Natural killer cell (primary cell): ENCODE data around the gene EDC4. TPM values are rescaled to one million over a fixed set of nuclear protein-coding genes. Genes with fewer than 3 reads are reported as not detected.

Experiments
- ATAC-seq, 3 donors: fragments of 150-1000 bp in 2 of 3; fragments of 200-7000 bp in 1 of 3; cut with Tn5 transposase; 1 replicate in 1 of 3; 2 replicates in 2 of 3; pipeline ENCODE4 v1.10.0; 2021; ENCODE audit warnings: mild to moderate bottlenecking in 2 of 3, moderate library complexity in 2 of 3
- DNase-seq, 2 donors: peaks; one replicate each; pipeline versions ENCODE4 v3.0.0 to v3.0.0-alpha.2; 2013 to 2021; ENCODE audit warnings: mixed read lengths in 1 of 2
- H3K27ac ChIP-seq: one replicate; pipeline ENCODE4 v1.5.1; 2013; ENCODE audit warnings: mild to moderate bottlenecking, low read length
- H3K27me3 ChIP-seq: one replicate; pipeline ENCODE4 v1.6.1; 2013; ENCODE audit warnings: low read length; ENCODE audit not compliant: control insufficient read depth, insufficient read depth
- H3K36me3 ChIP-seq: one replicate; pipeline ENCODE4 v1.6.1; 2013; ENCODE audit warnings: low read length; ENCODE audit not compliant: control insufficient read depth, insufficient read depth
- H3K4me1 ChIP-seq: one replicate; pipeline ENCODE4 v1.6.1; 2013; ENCODE audit warnings: low read length; ENCODE audit not compliant: control insufficient read depth, insufficient read depth
- H3K4me3 ChIP-seq: one replicate; pipeline ENCODE4 v1.5.1; 2013; ENCODE audit warnings: low read length
- H3K9me3 ChIP-seq: one replicate; pipeline ENCODE4 v1.6.1; 2013; ENCODE audit warnings: low read length; ENCODE audit not compliant: control insufficient read depth, insufficient read depth
- H3K27ac Mint-ChIP-seq, 2 donors: one replicate each; pipeline ENCODE4 v1.8.0; 2022; ENCODE audit warnings: mild to moderate bottlenecking in 2 of 2, mixed read lengths in 2 of 2, moderate library complexity in 1 of 2
- H3K27me3 Mint-ChIP-seq, 2 donors: one replicate each; pipeline ENCODE4 v1.8.0; 2022; ENCODE audit warnings: low read depth in 2 of 2, mixed read lengths in 2 of 2
- H3K36me3 Mint-ChIP-seq: one replicate; pipeline ENCODE4 v1.8.0; 2022; ENCODE audit warnings: mixed read lengths
- H3K4me1 Mint-ChIP-seq, 2 donors: one replicate each; pipeline ENCODE4 v1.8.0; 2022; ENCODE audit warnings: mixed read lengths in 2 of 2
- H3K4me3 Mint-ChIP-seq: one replicate; pipeline ENCODE4 v1.8.0; 2022; ENCODE audit warnings: mild to moderate bottlenecking, moderate library complexity, mixed read lengths
- H3K9me3 Mint-ChIP-seq, 2 donors: one replicate each; pipeline ENCODE4 v1.8.0; 2022; ENCODE audit warnings: mixed read lengths in 2 of 2
- WGBS: methylation state at CpG from one replicate; pipeline ENCODE4 v1.1.7; 2013; ENCODE audit warnings: missing lambda C conversion rate; ENCODE audit not compliant: insufficient coverage; 5-methylcytosine and 5-hydroxymethylcytosine counted together
- intact Hi-C: fragments of 100-400 bp; cut with micrococcal nuclease; formaldehyde crosslinking; loops from one replicate; pipeline ENCODE4 v1.14.2; 2022
- total RNA-seq, 4 donors: library from RNA; stranded (reverse); fragments of 120-200 nt in 1 of 4; gene quantifications; one replicate each; pipeline versions ENCODE4 v1.2.3 to v1.2.4, GENCODE V29; 2013 to 2022
- TF ChIP-seq, protein P1 (sequence below): fragments of 200-600 bp; IDR thresholded peaks from one replicate; pipeline ENCODE4 v1.8.0; 2022; ENCODE audit warnings: antibody characterized with exemption

Gene EDC4
- total RNA-seq, 3 donors from 2014 or later (not counting 1 experiment from before 2014, with no cell fraction given), result 91.9 to 111 (median 105) TPM

DNA sequence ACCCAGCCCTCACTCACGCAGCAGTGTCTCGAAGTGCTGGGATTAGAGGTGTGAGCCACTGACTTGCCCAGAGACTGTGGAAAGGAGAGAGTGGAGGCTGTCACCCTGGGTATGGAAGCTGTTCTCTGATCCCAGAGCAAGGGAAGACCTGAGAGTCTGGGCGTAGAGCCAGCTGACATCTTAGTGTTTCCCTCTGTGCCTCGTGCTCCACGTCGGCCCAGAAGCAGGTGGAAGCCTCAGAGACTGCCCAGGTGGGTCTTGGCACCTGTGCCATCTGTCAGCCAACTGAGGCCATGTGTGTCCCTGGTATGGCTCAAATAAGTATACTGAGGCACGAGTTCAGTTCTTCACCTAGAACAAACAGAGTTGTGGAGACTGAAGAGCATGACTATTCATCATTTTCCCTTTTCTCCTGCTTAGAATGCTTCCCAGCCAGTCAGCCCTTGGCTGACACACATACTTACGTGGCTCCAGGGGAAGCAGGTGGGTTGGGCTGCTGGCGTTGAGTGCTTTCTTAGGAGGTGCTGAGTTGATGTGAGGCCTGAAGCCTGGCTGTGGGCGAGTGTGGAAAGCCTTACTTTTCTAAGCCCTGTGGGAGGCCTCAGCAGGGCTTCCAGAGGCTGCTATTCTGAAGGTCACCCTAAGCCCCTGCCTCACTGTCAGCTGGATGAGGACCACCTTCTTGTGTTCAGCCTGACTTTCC is 50.7 kb downstream of the EDC4 start:
- no peak for DNase-seq
- Histone ChIP-seq H3K27ac (no peak overlapping the region), H3K4me1 (peaks cover 4% of the 10 kb centered on the region), H3K27me3 (no peaks in the 10 kb centered on the region), H3K4me3 (no peak overlapping the region), H3K9me3 (no peaks in the 10 kb centered on the region), H3K36me3 (peaks cover 27% of the 10 kb centered on the region)
- Mint-ChIP-seq H3K36me3 (no peaks in the 10 kb centered on the region), H3K27ac (no peak overlapping the region), H3K4me1 (peaks cover 0 to 13% of the 10 kb centered on the region in 2 donors), H3K4me3 (no peak overlapping the region), H3K9me3 (no peaks in the 10 kb centered on the region), H3K27me3 (no peaks in the 10 kb centered on the region)
- TF ChIP-seq, protein P1, sequence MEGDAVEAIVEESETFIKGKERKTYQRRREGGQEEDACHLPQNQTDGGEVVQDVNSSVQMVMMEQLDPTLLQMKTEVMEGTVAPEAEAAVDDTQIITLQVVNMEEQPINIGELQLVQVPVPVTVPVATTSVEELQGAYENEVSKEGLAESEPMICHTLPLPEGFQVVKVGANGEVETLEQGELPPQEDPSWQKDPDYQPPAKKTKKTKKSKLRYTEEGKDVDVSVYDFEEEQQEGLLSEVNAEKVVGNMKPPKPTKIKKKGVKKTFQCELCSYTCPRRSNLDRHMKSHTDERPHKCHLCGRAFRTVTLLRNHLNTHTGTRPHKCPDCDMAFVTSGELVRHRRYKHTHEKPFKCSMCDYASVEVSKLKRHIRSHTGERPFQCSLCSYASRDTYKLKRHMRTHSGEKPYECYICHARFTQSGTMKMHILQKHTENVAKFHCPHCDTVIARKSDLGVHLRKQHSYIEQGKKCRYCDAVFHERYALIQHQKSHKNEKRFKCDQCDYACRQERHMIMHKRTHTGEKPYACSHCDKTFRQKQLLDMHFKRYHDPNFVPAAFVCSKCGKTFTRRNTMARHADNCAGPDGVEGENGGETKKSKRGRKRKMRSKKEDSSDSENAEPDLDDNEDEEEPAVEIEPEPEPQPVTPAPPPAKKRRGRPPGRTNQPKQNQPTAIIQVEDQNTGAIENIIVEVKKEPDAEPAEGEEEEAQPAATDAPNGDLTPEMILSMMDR, result no peak
- WGBS, result 91% methylated on average over 10 of the region's 10 CpGs
- intact Hi-C loops, result no loop called here
- ATAC-seq, result no peak

DNA sequence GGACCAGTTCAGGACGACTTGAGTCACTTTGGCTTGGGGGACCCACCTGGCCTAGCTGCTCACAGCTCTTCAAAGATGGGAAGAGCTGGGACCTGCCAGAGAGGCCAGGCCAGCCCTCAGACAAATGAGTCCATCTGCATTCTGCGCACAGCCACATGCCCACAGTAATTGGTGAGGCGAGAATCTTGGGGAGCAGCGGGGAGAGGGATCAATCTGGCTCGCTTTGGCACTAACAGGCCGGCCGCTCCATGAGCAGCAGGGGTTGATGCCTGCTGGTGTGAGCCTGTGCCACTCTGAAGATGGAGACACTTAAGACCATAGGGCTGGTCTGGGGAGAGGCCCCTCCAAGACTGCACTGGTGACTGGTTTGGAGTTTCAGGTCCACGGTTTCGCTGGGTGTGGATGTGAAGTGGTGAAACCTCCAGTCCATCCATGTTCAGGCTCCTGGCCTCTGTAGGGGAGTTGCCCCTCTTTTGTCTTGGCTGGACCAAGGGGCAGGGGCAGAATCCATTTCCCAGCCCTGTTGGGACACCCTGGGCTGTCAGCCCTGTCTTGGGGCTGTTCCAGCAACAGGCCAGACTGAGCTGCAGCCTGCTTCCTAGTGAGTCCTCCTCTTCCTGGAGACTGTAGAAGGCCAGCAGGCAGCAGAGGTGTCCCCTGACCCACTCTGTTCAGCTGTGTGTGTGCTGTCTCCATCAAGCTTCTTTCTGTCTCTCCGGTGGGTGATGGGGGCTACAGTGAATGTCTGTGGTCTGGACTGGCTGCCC is 51.5 kb downstream of the EDC4 start:
- TF ChIP-seq, protein P1, result no peak
- H3K27ac Mint-ChIP-seq, result no peak overlapping the region
- DNase-seq, result no peak
- no peaks in the 10 kb centered on the region for H3K27me3 Mint-ChIP-seq
- H3K36me3 Mint-ChIP-seq, result no peaks in the 10 kb centered on the region
- intact Hi-C loops, result no loop called here
- ATAC-seq, result no peak
- H3K36me3 ChIP-seq, result peaks cover 34% of the 10 kb centered on the region
- no peaks in the 10 kb centered on the region for H3K9me3 ChIP-seq
- WGBS, result 98% methylated on average over 10 of the region's 10 CpGs
- peaks cover 7% of the 10 kb centered on the region for H3K4me1 ChIP-seq
- H3K4me1 Mint-ChIP-seq, result peaks cover 0 to 15% of the 10 kb centered on the region in 2 donors
- H3K4me3 Mint-ChIP-seq, result no peak overlapping the region
- H3K27ac ChIP-seq, result no peak overlapping the region
- no peaks in the 10 kb centered on the region for H3K27me3 ChIP-seq
- H3K4me3 ChIP-seq, result no peak overlapping the region
- no peaks in the 10 kb centered on the region for H3K9me3 Mint-ChIP-seq

DNA sequence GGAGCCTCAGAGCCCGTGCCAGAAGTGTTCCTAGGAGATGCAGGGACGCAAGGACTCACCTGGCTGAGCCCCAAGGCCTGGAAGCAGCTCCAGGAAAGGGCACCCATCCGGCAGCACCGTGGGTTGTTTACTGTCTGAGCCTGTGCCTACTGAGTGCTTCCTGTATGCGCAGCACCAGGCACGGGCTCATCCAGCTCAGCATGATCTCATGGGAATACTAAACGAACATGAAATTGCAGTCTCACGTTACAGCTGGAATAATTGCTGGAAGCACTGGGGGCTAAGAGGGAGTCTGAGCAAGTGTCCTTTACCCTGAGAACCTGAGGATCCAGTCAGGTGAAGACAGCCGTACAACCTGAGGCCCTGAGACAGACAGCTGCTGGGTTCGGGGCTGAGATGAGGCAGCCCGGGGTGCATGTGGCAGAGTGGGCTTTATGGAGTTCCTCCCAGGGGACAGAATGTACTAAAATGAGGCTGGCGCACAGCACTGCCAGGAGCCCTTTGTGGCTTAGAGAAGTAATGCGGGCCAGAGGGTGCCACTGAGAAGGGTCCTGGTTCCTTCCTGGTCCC is 53.4 kb downstream of the EDC4 start:
- Histone ChIP-seq H3K27me3 (no peaks in the 10 kb centered on the region), H3K27ac (no peak overlapping the region), H3K36me3 (peaks cover 48% of the 10 kb centered on the region), H3K4me1 (peaks cover 7% of the 10 kb centered on the region), H3K4me3 (no peak overlapping the region), H3K9me3 (no peaks in the 10 kb centered on the region)
- Mint-ChIP-seq H3K27me3 (no peaks in the 10 kb centered on the region), H3K36me3 (no peaks in the 10 kb centered on the region), H3K4me3 (no peak overlapping the region), H3K4me1 (peaks cover 0 to 10% of the 10 kb centered on the region in 2 donors), H3K27ac (peak overlapping the region in 1 of 2 donors; percentile 54), H3K9me3 (no peaks in the 10 kb centered on the region)
- intact Hi-C loops, result loop anchor here (5.0 kb wide), 1 partner anchor 39 kb away; no protein-coding TSS in a partner anchor
- ATAC-seq (no peak), DNase-seq (no peak)
- TF ChIP-seq, protein P1, result no peak
- WGBS, result 64% methylated on average over 13 of the region's 13 CpGs
